Liver (tissue), 9 donors: ENCODE measurements around the gene NOL11. TPM values are rescaled to one million over a fixed set of nuclear protein-coding genes. Genes with fewer than 3 reads are reported as not detected.

Source experiments
- DNase-seq: peaks from one replicate; pipeline ENCODE4 v3.0.0-alpha.2; 2017; ENCODE audit warnings: low spot score
- H3K27ac ChIP-seq, 2 donors: one replicate each; pipeline ENCODE4 v1.7.0; 2013; ENCODE audit warnings: inconsistent platforms in 2 of 2, low read length in 2 of 2, control low read depth in 1 of 2, low read depth in 1 of 2, mild to moderate bottlenecking in 1 of 2
- H3K27me3 ChIP-seq, 4 donors: one replicate each; pipeline versions ENCODE4 v1.6.1 to v1.7.0; 2013; ENCODE audit warnings: low read length in 3 of 4, inconsistent platforms in 1 of 4, mild to moderate bottlenecking in 1 of 4, moderate library complexity in 1 of 4; ENCODE audit not compliant: control insufficient read depth in 4 of 4, insufficient read depth in 4 of 4
- H3K36me3 ChIP-seq, 4 donors: one replicate each; pipeline versions ENCODE4 v1.6.1 to v1.7.0; 2013; ENCODE audit warnings: low read length in 3 of 4, mild to moderate bottlenecking in 3 of 4, low read depth in 1 of 4, moderate library complexity in 1 of 4; ENCODE audit not compliant: control insufficient read depth in 4 of 4, insufficient read depth in 3 of 4
- H3K4me1 ChIP-seq, 4 donors: one replicate each; pipeline versions ENCODE4 v1.6.1 to v1.7.0; 2013; ENCODE audit warnings: low read length in 3 of 4, mild to moderate bottlenecking in 3 of 4, moderate library complexity in 1 of 4; ENCODE audit not compliant: control insufficient read depth in 4 of 4, insufficient read depth in 4 of 4
- H3K4me3 ChIP-seq, 3 donors: one replicate each; pipeline versions ENCODE4 v1.6.1 to v1.7.0; 2013; ENCODE audit warnings: low read length in 3 of 3, control low read depth in 1 of 3, low read depth in 1 of 3, mild to moderate bottlenecking in 1 of 3
- H3K9ac ChIP-seq, 2 donors: one replicate each; pipeline ENCODE4 v1.7.0; 2013; ENCODE audit warnings: low read length in 2 of 2, mild to moderate bottlenecking in 2 of 2, moderate library complexity in 2 of 2, control low read depth in 1 of 2, low read depth in 1 of 2
- H3K9me3 ChIP-seq, 4 donors: one replicate each; pipeline versions ENCODE4 v1.6.1 to v1.7.0; 2013; ENCODE audit warnings: low read length in 3 of 4; ENCODE audit not compliant: control insufficient read depth in 4 of 4
- FOXA1 ChIP-seq: IDR thresholded peaks from 2 replicates; pipeline ENCODE4 v1.6.1; 2016; ENCODE audit warnings: antibody characterized with exemption
- FOXA2 ChIP-seq: IDR thresholded peaks from 2 replicates; pipeline ENCODE4 v1.6.1; 2016; ENCODE audit warnings: antibody characterized with exemption
- GABPA ChIP-seq, 2 donors: IDR thresholded peaks in 1 of 2; conservative IDR thresholded peaks in 1 of 2; 2 replicates each; pipeline ENCODE4 v1.6.1; 2016; ENCODE audit warnings: antibody characterized with exemption in 2 of 2, mild to moderate bottlenecking in 1 of 2, moderate library complexity in 1 of 2
- HNF4A ChIP-seq, 2 donors: conservative IDR thresholded peaks; 2 replicates each; pipeline ENCODE4 v1.6.1; 2016; ENCODE audit warnings: antibody characterized with exemption in 2 of 2, mild to moderate bottlenecking in 2 of 2
- HNF4G ChIP-seq: IDR thresholded peaks from 2 replicates; pipeline ENCODE4 v1.6.1; 2016; ENCODE audit warnings: antibody characterized with exemption
- JUND ChIP-seq, 2 donors: IDR thresholded peaks; 2 replicates each; pipeline ENCODE4 v1.6.1; 2016; ENCODE audit warnings: antibody characterized with exemption in 2 of 2
- NR2F2 ChIP-seq: IDR thresholded peaks from 2 replicates; pipeline ENCODE4 v1.6.1; 2016; ENCODE audit warnings: antibody characterized with exemption
- RAD21 ChIP-seq, 2 donors: IDR thresholded peaks; 2 replicates each; pipeline ENCODE4 v1.6.1; 2016; ENCODE audit warnings: antibody characterized with exemption in 2 of 2, mild to moderate bottlenecking in 2 of 2
- RXRA ChIP-seq, 2 donors: IDR thresholded peaks; 2 replicates each; pipeline ENCODE4 v1.6.1; 2017 to 2018; ENCODE audit warnings: antibody characterized with exemption in 2 of 2, mild to moderate bottlenecking in 1 of 2
- TAF1 ChIP-seq: conservative IDR thresholded peaks from 2 replicates; pipeline ENCODE4 v1.6.1; 2016; ENCODE audit warnings: antibody characterized with exemption, mild to moderate bottlenecking
- YY1 ChIP-seq: IDR thresholded peaks from 2 replicates; pipeline ENCODE4 v1.6.1; 2016; ENCODE audit warnings: antibody characterized with exemption, mild to moderate bottlenecking
- WGBS: extraction: QIAGEN DNeasy Blood & Tissue Kit; methylation state at CpG from one replicate; pipeline ENCODE4 v1.1.7; 2013; 5-methylcytosine and 5-hydroxymethylcytosine counted together
- polyA plus RNA-seq, 2 donors: library from polyadenylated mRNA; stranded (reverse) in 1 of 2; unstranded in 1 of 2; fragments of 200-250 nt in 1 of 2; fragments of >200 nt in 1 of 2; fragmentation: Nextera tagmentation in 1 of 2; extraction: Ambion mirVana in 1 of 2; gene quantifications; one replicate each; pipeline versions ENCODE4 v1.2.1 to v1.2.3, GENCODE V29; 2013 to 2015
- total RNA-seq, 2 donors: library from RNA; depleted of rRNA; stranded (reverse); fragments of >200 nt; gene quantifications; one replicate each; pipeline ENCODE4 v1.2.3, GENCODE V29; 2014
- TF ChIP-seq, protein P1 (sequence below): IDR thresholded peaks from 2 replicates; pipeline ENCODE4 v1.6.1; 2016; ENCODE audit warnings: antibody characterized with exemption
- TF ChIP-seq, protein P2 (sequence below): fragments of 150-350 bp; IDR thresholded peaks from 2 replicates; pipeline ENCODE4 v1.5.1; 2017; ENCODE audit warnings: improper control_type of control experiment, low read depth, low read length; ENCODE audit not compliant: missing input control
- TF ChIP-seq, protein P3 (sequence below): IDR thresholded peaks from 2 replicates; pipeline ENCODE4 v1.6.1; 2016; ENCODE audit warnings: antibody characterized with exemption, mild to moderate bottlenecking
- TF ChIP-seq, protein P4 (sequence below): IDR thresholded peaks from 2 replicates; pipeline ENCODE4 v1.6.1; 2016; ENCODE audit warnings: antibody characterized with exemption
- donor health status: healthy.
- donor health status: healthy.
- donor health status: healthy.
- donor health status: healthy.
- donor health status: healthy.

Gene NOL11
- total and polyA plus RNA-seq, 4 donors, result 11.8 to 27.2 (median 20.7) TPM

DNA sequence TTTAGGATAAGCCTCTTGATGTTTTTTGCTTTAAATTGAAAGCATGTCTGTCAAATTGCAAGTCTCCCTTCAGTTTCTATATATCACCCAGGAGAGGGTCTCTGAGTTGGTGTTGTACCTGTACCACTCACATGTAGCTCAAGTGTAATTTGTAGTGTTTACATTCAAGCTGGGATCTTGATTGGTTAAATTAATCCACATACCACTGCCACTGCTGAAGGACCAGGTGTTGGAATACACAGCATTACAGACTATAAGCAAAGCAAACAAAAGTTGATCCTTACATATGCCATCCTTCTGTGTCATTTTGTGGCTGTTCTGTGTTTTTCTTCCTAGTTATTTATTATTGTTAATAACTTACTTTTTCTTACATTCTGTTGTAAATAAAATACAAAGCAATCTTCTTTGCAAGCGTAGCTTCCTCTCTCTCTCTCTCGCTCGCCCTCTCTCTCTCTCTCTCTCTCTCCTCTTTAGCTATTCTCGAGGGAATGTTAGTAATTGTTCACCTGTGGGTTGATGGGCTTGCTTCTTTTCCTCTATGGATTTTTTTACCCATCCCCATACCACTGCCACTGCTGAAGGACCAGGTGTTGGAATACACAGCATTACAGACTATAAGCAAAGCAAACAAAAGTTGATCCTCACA is 20.8 kb upstream of the NOL11 start:
- no peaks in the 10 kb centered on the region for H3K9me3 ChIP-seq
- no peak for DNase-seq
- peaks cover 0 to 2% (median 0%) of the 10 kb centered on the region in 4 donors for H3K36me3 ChIP-seq
- TF ChIP-seq, protein P1, sequence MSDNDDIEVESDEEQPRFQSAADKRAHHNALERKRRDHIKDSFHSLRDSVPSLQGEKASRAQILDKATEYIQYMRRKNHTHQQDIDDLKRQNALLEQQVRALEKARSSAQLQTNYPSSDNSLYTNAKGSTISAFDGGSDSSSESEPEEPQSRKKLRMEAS, result no peak
- TF ChIP-seq YY1 (no peak), TAF1 (no peak), HNF4G (no peak), GABPA (IDR thresholded peaks at IDR 0.05 in 1 of 2, conservative IDR thresholded peaks at IDR 0.05 in 1 of 2) (no peak), RXRA (IDR thresholded peaks at IDR 0.05) (no peak), FOXA1 (no peak), JUND (IDR thresholded peaks at IDR 0.05) (no peak), RAD21 (IDR thresholded peaks at IDR 0.05) (no peak), NR2F2 (no peak)
- TF ChIP-seq, protein P2, sequence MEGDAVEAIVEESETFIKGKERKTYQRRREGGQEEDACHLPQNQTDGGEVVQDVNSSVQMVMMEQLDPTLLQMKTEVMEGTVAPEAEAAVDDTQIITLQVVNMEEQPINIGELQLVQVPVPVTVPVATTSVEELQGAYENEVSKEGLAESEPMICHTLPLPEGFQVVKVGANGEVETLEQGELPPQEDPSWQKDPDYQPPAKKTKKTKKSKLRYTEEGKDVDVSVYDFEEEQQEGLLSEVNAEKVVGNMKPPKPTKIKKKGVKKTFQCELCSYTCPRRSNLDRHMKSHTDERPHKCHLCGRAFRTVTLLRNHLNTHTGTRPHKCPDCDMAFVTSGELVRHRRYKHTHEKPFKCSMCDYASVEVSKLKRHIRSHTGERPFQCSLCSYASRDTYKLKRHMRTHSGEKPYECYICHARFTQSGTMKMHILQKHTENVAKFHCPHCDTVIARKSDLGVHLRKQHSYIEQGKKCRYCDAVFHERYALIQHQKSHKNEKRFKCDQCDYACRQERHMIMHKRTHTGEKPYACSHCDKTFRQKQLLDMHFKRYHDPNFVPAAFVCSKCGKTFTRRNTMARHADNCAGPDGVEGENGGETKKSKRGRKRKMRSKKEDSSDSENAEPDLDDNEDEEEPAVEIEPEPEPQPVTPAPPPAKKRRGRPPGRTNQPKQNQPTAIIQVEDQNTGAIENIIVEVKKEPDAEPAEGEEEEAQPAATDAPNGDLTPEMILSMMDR, result no peak
- TF ChIP-seq, protein P3, sequence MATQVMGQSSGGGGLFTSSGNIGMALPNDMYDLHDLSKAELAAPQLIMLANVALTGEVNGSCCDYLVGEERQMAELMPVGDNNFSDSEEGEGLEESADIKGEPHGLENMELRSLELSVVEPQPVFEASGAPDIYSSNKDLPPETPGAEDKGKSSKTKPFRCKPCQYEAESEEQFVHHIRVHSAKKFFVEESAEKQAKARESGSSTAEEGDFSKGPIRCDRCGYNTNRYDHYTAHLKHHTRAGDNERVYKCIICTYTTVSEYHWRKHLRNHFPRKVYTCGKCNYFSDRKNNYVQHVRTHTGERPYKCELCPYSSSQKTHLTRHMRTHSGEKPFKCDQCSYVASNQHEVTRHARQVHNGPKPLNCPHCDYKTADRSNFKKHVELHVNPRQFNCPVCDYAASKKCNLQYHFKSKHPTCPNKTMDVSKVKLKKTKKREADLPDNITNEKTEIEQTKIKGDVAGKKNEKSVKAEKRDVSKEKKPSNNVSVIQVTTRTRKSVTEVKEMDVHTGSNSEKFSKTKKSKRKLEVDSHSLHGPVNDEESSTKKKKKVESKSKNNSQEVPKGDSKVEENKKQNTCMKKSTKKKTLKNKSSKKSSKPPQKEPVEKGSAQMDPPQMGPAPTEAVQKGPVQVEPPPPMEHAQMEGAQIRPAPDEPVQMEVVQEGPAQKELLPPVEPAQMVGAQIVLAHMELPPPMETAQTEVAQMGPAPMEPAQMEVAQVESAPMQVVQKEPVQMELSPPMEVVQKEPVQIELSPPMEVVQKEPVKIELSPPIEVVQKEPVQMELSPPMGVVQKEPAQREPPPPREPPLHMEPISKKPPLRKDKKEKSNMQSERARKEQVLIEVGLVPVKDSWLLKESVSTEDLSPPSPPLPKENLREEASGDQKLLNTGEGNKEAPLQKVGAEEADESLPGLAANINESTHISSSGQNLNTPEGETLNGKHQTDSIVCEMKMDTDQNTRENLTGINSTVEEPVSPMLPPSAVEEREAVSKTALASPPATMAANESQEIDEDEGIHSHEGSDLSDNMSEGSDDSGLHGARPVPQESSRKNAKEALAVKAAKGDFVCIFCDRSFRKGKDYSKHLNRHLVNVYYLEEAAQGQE, result no peak
- H3K27ac ChIP-seq, result no peak overlapping the region
- no peak overlapping the region for H3K4me3 ChIP-seq
- no peaks in the 10 kb centered on the region for H3K4me1 ChIP-seq
- H3K9ac ChIP-seq, result no peak overlapping the region
- H3K27me3 ChIP-seq, result no peaks in the 10 kb centered on the region
- WGBS, result 92% methylated on average over 4 of the region's 4 CpGs

DNA sequence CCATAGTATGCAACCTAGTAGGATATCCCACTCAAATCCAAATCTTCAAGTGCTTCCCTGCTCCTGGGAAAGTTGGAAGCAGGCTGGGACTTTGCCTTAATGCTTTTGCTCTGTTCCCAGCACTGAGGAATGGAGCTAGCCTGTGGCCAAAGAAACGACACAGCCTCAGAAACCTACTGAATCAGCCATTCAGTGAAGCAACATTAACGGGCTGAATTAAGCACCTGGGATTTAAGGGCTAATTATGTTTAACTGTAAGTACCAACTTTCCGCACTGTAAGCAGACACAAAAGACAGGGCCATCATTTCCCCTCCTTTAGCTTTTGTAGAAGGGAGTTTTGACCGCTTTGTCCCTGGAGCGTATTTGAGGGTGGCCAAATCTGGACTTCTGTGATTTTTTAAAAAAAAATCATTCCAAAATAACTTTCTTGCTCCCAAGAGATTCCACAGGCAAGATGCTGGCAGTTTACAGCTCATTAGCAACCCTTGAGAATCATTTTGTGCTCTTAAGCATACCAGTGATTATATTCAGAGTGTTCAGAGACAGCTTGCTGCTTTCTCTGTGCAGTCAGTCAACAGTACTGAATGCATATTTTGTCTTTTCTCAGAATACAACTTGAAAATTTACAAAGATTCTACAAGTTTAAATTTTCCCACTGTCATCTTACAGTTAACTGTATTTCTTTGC is 17.6 kb upstream of the NOL11 start:
- no peaks in the 10 kb centered on the region for H3K36me3 ChIP-seq
- H3K9me3 ChIP-seq, result no peaks in the 10 kb centered on the region
- H3K4me3 ChIP-seq, result no peak overlapping the region
- no peak for TF ChIP-seq RAD21 (IDR thresholded peaks at IDR 0.05)
- TF ChIP-seq, protein P1, result no peak
- no peak for TF ChIP-seq HNF4A (conservative IDR thresholded peaks at IDR 0.05)
- no peak for TF ChIP-seq JUND (IDR thresholded peaks at IDR 0.05)
- no peak for TF ChIP-seq FOXA2
- TF ChIP-seq HNF4G, result no peak
- TF ChIP-seq TAF1, result no peak
- no peak for TF ChIP-seq YY1
- no peak for TF ChIP-seq GABPA (IDR thresholded peaks at IDR 0.05 in 1 of 2, conservative IDR thresholded peaks at IDR 0.05 in 1 of 2)
- TF ChIP-seq, protein P3, result no peak
- no peak for TF ChIP-seq FOXA1
- TF ChIP-seq, protein P4, sequence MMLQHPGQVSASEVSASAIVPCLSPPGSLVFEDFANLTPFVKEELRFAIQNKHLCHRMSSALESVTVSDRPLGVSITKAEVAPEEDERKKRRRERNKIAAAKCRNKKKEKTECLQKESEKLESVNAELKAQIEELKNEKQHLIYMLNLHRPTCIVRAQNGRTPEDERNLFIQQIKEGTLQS, result no peak
- 89% methylated on average over 5 of the region's 5 CpGs for WGBS
- H3K27ac ChIP-seq, result no peak overlapping the region
- no peaks in the 10 kb centered on the region for H3K4me1 ChIP-seq
- no peaks in the 10 kb centered on the region for H3K27me3 ChIP-seq
- H3K9ac ChIP-seq, result no peak overlapping the region
- DNase-seq, result no peak
